GM21447 (cell line): ENCODE data around the gene SUCNR1.
A peak's percentile ranks its signal among the peaks of the same experiment; 100 is the strongest.
"Not testable (repeated sequence)": the region's sequence is repeated elsewhere in the genome, so short reads cannot be mapped to it uniquely, and the experiment has no call there.

Experiments used
- ATAC-seq: cut with Tn5 transposase; IDR thresholded peaks from one replicate; pipeline ENCODE4 v1.9.1; 2021; ENCODE audit not compliant: unreplicated experiment

Gene SUCNR1, protein sequence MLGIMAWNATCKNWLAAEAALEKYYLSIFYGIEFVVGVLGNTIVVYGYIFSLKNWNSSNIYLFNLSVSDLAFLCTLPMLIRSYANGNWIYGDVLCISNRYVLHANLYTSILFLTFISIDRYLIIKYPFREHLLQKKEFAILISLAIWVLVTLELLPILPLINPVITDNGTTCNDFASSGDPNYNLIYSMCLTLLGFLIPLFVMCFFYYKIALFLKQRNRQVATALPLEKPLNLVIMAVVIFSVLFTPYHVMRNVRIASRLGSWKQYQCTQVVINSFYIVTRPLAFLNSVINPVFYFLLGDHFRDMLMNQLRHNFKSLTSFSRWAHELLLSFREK

DNA sequence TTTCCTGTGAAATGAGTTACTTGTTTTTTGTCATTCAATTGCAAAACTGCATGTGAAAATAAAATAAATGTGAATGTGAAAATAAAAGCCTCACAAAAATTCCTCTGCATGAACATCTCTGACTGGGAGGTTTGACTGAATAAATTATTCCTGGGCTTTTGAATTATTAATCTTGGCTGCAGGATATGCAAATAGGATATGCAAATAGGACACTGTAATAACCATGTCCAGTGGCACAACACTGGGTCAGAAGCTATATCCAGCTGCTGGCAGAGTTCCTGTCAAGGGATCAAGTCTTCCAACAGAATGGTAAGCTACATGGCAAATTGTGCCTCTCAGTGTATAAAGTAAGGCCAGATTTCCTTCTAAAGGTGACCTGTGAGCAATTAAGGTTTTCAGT is at the start of gene SUCNR1:
SUCNR1 (plus strand) TSS at position 246 of the 400 bp plus-strand sequence. CDS start 6,250 bp downstream, outside the sequence.
- no peak for ATAC-seq

DNA sequence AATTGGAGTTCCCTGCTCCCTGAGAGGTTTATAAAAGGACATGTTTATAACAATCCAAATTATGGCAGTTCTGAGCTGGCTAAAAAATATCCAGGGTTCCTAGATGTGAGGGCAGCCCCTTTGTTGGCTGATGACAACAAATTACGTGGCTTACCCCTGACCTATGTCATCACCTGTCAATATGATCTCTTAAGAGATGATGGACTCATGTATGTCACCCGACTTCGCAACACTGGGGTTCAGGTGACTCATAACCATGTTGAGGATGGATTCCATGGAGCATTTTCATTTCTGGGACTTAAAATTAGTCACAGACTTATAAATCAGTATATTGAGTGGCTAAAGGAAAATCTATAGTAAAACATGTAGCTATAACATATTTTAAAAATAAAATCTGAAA is 45.6 kb upstream of the SUCNR1 start:
- no peak for ATAC-seq

DNA sequence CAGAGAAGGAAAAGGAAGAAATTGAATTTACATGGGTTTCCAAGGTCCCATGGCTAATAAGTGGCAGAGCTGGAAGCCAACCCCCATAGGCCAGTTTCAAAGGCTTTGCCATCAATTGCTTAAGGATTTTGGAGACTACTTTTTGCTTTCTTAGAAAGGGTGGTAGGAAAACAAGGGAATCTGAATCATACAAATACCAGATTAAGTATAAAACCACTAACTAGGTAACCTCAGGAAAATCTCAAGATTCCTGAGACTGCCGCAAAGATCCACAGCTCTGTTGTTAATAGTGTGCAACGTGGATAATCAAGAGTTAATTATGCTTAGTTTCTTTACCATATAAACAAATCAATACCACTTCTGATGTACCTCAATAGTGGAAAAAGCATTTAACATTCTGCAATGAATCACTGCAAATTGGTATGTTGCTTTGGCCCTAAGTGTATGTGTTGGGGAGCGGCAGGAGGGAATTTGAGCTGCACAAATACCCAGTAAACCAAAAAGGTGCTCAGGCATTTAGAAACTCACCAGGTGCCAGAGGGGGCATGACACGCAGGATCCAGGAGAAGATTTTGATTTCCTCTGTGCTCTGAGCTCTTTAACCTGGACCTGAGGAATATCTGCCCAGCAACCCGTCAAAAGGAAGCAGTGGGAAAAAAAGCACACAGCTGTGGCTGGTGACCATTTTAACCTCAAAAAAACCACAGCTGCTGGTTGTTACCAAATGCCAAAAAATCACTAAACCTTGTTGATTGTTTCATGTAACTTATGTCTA is 37.5 kb upstream of the SUCNR1 start:
- ATAC-seq = no peak

DNA sequence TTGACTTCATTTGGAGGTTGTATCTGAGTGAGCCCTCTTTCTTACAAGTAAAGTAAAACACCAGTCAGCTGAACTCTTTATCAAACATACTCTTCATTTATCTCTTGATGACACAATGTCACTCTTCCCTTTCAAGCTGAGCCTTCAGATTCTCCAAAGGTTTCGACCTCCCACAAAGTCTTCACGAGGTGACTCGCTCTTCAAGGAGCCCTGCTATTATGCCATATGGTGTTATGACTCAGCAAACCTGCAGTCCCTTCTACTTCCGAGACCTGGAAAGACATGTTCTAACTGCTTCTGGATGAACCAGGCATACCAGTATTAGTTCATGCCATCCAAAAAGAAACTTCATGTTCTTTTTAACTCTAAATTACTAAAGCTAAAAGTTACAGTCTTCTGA is 36.4 kb upstream of the SUCNR1 start:
- ATAC-seq = no peak

DNA sequence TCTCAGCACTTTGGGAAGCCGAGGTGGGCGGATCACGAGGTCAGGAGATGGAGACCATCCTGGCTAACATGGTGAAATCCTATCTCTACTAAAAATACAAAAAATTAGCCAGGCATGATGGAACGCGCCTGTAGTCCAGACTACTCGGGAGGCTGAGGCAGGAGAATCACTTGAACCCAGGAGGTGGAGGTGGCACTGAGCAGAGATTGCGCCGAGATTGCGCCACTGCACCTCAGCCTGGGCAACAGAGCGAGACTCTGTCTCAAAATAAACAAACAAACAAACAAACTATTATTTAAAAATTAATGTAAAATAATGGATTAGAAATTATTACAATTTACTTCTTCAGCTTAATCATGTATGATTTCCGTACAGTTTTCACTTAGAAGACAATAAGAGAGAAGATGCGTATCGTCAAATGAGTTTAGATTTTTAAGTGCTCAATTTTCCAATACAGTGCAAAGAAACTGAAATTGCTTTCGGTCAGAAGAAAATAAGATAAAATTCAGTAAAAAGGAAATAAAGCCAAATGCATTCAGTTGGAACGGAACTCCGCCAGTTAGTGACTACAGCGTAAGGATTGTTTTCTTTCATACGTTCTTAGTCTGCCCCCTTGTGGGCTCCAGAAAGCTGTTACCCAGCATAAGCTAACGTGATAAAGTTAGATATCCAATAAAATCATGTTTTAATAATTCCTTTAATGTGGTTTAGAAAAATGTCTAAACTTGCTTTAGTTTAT is 34.7 kb upstream of the SUCNR1 start:
- ATAC-seq = peak; percentile 83

DNA sequence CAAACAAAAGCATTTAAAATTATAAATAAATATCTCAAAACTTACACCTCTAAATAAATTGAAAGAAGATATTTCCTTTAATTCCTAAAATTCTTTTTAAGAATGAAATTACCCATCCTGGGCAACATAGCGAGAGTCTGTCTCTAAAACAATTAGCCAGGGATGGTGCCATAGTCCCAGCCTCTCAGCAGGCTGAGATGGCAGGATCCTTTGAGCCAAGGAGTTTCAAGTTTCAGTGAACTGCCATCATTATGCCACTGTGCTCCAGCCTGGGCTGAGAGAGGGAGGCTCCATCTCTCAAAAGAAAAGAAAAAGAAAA is 34.2 kb upstream of the SUCNR1 start:
- no peak for ATAC-seq

DNA sequence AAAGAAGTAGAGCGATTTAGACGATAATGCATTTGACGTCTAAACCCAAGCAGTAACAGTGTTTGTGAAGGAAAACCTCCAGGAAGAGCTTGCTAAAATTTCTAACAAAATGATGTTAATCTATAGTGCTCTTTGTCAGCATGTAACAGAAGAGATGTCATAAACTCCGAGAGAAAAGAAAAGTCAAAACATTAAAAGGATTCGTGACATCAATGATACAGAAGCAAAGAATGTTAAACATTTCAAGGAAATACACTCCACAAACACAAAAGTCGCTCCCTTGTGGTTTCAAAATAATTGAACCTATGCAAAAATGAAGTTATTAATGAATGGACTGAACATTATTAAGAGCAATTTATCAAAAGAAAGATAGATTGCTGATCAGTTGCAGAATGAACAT is 31.6 kb upstream of the SUCNR1 start:
- no peak for ATAC-seq

DNA sequence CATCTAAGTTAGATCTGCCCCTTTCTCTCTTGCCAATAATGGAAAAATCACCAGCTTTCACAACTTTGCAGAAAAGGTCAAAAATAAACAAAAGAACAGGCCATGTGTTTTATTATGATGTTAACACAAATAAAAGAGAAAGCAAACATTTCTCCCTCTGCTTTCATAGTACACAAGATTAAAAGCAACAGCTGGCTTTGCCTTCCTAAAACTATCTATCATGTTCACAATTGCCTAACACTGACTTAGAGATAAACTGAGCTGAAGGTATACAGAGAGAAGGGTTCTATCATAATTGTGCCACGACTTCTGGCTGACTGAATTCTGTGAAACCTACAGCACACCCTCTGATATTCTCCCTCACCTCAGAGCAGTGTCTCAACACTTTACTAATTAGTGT is 30.2 kb upstream of the SUCNR1 start:
- no peak for ATAC-seq

DNA sequence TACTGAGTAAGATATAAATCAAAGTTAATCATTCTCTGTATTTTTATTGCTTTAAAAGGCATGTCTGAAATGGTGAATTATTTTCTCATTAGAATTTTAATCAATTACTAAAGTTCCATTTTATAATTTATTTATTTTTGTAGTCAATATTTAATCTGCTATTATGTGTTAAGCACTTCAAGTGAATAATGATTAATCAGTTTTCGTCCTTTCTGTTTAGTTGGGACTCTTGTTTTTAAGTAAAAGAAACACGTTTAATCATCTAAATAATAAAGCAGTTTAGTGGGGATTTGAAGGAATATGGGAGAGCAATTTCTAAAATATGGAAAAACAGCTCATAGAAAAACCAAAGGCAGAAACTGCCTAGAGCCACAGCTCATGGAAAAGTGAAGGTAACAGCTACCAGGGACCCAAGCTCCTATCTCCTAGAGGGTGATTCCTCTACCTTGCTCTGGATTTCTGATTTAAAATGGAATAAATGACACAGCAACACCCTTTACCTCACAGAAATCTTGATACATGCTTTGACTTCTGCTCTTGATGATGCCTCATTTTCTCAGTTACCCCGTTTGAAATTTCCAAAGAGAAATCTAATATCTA is 28.0 kb upstream of the SUCNR1 start:
- no peak for ATAC-seq

DNA sequence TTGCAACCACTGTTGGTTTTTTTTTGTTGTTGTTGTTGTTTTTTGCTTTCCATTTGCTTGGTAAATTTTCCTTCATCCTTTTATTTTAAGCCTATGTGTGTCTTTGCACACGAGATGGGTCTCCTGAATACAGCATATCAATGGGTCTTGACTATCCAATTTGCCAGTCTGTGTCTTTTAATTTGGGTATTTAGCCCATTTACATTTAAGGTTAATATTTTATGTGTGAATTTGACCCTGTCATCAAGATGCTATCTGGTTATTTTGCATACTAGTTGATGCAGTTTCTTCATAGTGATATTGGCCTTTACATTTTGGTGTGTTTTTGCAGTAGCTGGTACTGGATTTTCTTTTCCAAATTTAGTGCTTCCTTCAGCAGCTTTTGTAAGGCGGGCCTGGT is 23.4 kb upstream of the SUCNR1 start:
- not testable (repeated sequence) for ATAC-seq

DNA sequence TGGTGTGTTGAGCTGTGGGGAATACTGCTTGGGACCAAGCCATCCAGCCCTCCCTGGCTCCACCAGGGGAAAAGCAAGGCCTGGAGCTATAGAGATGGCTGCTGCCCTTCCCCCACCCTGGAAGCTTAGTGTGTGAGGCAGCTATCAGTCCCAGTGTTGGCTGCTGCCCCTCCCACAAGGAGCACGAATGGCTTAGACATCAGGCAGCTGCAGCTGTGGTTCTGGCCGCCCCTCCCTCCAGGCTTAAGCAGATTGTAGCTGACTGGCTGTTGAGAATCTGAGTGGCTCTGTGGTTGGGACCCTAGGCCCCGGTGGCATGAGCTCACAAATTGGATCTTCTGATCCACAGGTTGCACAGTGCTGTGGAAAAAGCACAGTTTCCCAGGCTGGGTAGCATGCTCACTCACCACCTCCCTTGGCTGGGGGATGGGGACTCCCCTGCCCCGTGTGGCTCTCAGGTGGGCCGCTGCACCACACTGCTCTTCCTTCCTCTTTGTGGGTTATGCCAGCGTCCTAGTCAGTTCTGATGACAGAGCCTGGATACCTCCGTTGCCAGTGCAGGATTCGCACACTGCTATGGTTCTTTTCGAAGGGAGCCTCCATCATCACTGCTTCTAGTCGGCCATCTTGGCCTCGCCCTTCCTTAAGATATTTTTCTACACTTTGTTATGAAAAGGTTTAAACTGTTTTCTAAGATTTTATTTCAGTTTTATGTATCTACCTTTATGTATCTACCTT is 21.2 kb upstream of the SUCNR1 start:
- ATAC-seq = no peak

DNA sequence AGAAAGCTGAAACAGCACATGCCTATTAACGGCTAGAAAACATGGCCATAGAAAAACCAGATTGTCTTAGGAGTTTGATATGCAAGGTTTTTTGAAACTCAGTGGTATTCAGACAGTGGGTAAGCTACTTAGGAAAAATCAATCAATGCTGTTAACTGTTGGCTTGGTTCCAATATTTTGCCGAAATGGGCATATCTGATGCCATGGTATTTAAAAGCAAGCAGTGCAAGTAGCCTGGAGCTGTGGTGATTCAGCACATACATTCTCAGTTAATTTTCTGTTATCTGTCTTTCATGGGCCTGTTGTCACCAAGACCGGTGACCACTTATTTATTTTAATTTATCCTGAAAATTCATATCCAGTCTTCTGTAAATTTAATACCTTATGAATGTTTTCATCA is 17.3 kb upstream of the SUCNR1 start:
- ATAC-seq = no peak

DNA sequence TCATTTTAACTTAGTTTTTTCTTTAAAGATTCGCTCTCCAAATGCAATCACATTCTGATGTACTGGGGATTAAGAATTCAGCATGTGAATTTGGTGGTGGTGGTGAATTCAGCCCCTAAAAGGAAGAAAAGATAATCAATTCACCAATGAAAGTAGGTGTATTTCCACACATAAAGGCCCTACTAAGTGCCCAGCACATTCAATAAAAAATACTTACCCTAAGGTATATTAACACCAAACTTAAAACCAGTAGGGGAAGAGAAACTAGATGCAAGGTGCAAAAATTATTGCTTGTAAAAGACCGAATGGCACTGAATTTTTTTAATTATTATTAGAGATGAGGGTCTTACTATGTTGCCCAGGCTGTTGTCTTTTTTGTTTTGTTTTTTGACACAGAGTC is 16.8 kb upstream of the SUCNR1 start:
- ATAC-seq = no peak

DNA sequence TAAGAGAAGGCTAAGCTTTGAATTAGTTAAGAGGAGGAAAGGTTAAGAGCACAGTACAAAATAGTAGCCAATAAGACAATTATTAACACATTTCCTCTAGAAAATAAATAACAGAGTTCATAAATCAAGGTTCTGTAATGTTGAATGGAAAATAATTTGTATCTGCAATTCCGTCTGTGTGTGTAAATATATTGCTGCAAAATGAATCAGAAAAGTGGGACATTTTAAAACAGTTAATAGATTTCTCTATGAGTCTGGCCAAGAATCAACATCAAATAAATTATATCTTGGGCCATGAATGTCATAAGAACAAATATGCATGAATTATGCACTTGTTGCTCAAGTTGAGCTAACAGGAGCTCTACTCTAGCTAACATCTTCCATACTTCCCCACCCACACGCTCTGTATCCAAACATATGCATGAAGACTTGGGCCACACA is 14.2 kb upstream of the SUCNR1 start:
- no peak for ATAC-seq

DNA sequence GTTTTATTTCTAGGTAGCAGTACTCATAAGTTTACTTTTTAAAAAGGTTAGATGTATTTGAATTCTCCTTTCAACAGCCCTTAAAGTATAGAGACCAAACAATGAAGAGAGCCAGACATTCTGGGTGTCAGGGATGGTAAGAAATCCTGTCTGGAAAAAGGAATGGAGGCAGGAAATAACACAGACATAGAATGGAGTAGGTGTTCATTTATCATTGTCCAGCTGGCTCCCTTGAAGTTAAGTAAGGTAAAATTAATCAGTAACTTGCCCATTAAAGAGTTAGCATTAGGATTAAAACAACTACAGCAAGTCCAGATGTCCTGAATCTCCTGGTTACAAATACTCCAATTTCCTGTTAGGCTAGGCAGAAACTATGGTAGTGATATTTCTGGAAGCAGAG is 13.5 kb upstream of the SUCNR1 start:
- no peak for ATAC-seq

DNA sequence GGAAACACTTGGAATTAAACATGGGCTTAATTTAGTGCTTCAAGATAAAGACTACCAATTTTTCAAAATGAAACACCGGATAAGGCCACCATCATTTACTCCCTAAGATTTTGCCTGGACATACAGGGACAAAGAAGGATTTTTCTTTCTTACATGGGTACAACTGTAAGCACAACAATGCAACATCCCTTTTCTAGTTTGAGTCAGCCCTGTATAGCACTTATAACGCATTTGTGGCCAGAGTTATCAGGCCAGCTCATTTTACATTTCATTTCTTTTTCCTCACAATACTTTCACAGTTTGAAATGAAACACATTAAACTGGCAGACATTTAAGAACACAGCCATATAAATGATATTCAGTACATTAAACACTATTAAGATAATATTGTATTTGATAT is 9.8 kb upstream of the SUCNR1 start:
- ATAC-seq = no peak

DNA sequence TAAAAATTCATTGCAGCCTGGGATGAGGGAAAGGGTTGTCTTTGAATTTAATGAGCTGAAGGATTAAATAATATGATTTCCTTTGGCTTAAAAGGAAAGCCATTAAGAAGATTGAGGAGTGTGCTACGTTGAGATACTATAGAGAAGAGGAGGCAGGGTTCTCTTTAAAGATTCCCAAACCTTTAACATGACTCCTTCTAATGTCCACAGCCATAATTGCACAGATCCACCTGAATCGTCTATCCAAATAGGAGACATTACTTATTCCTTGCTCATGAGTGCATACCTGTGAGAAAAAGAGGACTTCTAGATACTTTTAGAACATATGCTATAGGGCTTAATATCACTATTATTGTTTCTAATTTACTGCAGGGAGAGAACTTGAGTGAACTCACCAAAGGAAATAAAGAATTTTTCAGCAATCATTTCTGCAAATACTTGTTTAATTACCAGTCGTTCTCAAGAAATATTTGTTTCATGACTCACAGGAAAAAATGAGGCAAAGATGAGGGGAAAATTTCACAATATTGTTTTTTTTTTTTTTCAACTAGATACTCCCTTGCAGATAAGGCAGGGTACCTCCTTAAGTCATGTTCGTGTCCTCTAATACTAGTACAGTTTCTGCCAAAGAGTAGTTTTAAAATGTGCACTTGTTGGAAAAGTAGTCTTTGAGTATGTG is 8.9 kb upstream of the SUCNR1 start:
- ATAC-seq = no peak

DNA sequence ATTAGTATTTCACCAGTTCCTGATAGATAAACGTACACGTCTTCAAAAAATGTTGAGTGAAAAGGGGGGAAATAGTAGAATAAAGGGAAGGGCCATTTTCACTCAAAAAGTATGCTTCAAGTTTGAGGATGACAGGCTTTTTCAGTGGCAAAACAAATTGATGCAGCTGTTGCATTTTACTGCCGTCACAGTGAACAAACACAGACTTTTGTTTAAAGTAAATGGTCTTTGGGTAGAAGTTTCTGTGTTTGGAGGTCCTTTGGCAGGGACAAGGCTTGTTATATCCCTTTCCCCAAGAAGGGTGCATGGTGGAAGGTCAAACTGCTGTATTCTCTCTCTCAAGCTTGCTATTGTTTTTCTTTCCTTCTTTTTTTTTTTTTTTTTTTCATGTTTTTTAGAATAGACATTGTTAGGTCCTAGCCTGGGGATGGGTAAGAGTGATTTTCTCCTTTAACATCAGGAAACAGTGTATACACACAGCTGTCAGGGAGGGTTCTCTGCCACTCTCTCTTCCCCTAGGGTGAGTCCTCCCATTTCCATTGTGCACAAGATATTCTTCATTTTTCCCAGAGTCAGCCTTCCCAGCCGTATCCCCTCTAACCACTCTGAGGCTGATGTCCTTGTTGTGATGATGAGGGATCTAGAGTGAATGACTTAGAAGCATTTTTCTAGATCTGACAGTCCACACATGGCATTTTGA is 6.6 kb upstream of the SUCNR1 start:
- no peak for ATAC-seq

DNA sequence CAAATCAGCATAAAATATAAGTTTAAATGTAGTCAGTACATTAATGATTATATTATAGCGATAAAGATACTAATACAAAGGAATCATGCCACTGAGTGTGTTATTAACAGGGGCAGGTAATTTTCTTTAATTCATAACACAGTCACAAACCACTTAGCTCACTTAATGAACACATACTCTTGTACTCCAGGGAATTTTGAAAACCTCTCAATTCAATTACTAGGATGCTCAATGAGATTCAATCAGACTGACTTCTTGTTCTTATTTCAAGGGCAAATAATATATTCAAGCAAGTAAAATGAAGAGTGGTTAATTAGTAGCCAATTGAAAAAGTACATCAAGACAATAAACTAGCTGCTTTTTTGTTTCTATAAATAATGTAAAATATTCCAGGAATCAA is 5.8 kb upstream of the SUCNR1 start:
- no peak for ATAC-seq

DNA sequence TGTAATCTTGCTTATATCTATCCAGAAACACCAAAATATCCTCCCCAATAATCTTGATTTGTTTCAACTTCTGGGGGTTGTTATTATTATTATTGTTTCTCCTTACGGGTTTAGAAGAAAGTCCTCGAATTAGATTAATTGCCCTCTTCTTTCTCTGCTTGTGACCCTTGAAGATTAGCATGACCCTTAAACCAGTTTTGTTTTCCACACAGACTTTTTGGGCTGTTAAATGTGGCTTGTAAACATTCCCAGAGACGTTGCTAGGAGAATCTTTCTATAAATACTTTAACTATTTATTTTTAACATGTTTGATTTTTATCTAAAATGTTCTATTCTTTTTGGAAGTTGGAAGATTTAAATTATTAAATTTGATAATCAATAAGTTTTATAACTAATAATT is 4.3 kb upstream of the SUCNR1 start:
- ATAC-seq = no peak
